Measurements from ENCODE around the gene CPLX4.
A peak's percentile ranks its signal among the peaks of the same experiment; 100 is the strongest.

The CPLX4 gene

DNA sequence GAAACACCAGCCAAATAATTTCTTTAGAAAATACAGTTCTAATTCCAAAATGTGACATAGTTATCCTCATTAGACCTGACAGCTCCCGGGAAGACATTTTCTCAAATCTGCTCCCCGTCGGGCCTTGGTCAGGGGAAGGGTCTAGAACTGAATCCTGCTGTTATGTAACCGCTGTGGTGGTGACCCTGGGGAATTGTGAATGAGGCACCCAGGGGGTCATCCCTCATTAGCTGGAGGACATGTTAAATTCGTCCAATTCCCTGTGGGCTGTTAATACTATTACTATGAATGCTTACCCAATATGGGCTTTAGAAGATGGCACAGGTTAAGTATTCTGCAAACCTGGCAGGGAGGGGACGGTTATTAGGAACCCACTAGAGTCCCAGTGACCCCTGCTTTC lies 11.8 kb downstream of the CPLX4 start:
- DNase-seq: no peak

DNA sequence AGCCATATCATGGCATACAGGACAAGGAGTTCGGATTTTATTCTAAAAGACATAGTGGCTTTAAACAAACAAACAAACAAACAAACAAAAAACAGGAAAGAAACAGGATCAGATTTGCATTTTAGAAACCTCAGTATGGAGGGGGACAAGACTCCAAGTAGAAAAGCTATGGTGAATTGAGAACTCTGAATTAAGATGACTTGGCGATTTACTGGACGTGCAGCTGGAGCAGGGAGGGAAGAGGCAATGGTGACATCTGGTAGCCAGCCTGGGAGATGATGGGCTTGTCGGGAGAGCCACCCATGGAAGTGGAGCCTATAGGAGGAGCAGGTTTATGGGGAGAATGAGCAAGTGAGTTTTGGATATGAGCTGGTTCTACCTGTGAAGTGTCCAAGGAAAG lies 13.2 kb downstream of the CPLX4 start:
- no peak for DNase-seq

DNA sequence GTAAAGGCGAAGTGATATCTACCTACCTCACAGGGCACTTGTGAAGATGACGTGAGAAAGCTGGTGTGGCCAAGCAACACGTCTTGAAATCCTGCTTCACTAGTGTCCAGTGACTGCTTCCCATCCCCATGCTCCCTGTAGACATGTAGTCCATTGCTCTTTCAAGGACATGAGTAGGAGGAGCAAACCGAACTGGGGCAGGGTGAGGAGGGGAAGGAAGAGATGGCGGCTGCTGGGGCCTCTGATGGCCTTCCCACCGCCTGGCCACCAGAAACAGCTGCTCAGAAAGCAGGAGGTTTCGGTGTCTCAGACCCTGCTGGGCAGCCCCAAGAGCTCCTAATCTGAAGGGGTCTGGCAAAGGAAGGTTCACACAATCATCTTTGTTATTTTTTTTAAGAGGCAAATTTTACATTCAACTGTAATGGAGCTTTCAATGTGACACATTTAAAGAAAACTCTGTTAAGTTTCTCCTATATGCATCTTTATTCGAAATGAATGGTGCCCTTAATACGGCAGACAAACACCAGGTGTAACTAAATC lies 14.7 kb downstream of the CPLX4 start:
- no peak for DNase-seq

DNA sequence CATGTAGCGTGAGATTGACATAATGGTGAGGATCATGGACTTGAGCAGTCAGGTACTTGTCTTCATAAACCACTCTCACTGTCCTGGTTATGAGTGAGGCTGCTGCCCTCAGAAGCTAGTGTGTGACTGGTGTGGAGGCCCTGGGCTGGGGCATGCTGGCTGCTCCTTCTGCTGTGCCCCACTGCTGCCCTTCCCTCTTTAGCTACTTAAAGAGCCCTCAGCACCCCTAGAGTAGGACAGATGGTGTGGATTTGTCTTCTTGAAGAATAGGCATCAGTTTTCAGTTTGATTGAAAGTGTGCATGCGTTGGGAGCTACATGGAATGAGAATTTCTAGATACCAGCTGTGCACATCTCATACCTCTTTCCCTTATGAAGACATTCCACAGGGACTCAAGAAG lies 15.4 kb downstream of the CPLX4 start:
- no peak for DNase-seq

DNA sequence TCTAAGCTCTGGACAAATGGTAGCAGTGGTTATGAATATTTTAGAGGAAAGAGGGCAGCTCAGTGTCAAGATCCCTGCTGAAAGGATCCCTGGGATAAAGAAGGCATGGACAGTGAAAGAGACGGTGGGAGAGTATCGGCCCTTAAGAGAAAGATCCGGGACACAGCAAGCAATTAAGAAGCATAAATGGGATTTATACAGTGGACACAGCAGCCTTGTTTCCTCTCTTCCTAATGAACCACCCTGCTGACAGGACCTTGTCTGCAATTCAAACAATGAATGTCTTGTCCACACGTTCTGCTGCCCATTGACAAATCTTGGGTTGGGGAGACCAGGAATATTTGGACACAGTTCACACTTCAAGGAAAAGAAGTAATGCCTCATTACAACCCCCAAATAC lies 16.5 kb downstream of the CPLX4 start:
- no peak for DNase-seq

DNA sequence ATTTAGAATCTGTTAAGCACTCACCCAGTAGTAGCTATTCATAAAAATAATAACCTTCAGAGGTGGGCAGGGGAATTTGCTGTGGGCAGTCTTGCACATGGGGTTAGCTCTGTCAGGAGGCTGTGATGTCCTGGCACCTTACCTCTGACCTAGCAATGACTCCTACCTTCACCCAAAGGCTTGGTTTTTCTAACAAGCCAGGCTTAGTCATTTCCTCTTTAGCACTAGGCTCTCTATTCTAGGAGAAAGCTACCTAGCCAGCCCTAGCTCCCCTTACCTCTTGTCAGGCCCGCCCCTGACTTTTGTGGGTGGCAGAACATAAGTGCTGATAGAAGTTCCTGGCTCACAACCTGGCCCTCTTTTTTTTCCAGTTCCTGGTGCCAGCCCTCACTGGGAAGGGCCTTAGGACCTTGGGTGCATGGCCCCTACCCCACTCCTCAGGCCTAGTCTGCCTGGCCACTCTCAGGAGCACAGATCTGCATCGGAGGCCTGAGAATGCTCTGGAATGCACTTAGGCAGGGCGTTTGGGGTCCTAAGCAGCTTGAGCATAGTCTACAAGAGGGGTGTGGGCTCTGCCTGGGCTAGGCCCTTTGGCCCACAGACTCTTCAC lies 17.7 kb downstream of the CPLX4 start:
- peak; percentile 26 for DNase-seq

DNA sequence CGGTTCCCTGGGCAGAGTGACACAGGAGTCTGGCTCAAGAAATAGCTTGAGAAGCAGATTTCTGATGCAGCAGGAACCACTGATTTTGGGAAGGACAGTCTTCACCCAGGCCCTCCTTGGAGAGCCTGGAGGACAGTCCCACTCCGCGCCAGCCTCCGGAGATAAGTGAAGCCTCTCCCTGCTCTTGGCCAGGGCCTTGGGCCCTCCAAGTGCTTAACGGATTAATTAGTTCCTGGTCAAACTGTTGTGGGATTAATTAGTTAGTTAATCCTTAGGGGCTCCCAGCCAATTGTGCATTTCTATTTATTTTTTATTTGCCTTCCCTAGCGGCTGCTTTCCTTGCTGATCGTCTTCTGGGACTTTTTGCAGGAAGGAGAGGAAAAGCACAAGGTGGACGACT lies 19.6 kb downstream of the CPLX4 start:
- DNase-seq: no peak

DNA sequence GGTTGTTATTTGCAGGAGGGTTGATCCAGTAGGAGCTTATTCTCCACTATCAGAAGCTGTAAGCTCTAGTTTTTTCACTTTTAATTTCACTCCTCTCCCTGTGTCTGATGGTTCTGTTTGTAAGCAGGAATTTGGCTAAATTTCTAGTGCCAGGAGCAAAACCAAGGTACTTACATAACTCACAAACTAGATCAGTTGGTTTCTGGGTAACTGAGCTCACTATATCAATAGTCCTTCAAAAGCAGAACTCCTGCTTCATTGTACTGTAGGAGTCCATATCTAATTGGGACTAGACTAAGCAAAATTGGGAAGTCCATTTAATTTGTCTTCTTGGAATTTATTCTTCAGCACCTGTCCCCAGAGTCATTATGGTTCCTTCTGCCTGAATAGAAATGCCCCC lies 25.1 kb downstream of the CPLX4 start:
- no peak for DNase-seq

DNA sequence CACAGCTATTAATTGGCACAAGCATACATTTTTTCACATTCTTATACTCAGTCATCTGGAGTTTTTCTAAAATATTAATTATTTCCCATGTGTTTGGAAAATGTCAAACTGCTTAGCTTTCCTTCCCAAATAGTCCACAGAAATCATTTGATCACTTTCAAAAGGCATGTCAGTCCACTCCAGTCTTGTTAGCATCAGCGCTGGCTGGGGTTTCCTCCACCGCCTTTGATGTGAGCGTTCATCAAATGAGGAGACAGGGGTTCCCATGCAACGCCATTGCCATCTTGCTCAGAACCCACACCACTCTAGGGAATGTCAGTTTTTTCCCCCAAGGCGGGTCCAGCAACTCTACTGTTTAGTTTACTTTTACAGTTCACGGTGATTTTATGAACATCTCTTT lies 32.1 kb downstream of the CPLX4 start:
- no peak for DNase-seq

DNA sequence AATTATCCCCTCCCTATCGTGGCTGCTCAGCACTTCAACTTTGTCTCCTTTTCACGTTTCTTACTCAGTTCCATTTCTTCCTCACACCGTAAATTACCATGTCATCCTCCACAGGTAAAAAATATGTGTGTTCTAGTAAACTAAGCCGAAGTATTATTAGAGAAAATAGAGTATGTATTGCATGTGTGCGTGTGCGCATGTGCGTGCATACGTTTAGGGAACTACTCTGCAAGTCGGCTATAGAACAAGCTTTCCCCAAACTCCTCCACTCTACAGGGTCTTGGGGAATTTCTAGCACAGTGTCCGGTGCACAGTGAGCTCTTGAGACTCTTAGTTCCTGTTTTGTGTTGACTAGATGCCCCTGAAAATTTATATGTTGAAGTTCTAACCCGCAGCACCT lies 36.1 kb downstream of the CPLX4 start:
- DNase-seq: no peak

DNA sequence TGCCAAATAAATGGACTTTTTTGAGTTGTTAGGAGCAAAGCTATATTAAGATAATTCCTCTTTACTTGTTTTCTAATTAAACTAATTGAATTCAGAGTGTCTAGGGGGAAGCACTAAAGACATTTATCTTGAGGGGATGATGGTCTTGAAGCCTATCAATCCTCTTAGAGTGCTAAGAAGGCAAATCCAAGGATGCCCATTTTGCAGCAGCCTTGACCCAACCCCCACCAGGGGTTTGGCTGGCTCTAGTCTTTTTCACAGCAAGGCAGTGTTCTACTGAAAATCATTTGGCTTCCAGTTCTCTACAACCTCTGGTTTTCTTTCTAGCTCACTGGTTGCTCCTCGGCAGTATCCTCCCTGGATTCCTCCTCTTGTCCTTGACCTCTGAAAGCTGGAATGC lies 38.7 kb downstream of the CPLX4 start:
- no peak for DNase-seq

DNA sequence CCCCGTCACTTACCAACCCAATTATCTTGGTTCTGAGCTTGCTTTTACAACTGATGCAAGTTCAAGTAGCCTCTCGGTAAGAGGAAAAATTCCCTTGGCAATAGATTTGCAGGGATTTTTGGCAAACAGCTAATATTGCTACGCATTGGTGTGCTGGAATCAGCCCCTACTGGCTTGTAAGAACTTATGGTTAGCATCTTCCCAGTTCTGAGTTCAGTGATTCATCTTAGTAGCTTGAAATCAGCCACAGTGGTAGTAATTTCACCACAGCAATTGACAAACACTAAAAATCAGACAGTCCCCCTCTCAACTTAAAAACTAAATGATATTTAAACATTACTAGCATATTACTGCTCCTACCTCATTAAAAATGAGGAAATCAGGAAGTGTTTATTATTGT lies 39.3 kb downstream of the CPLX4 start:
- no peak for DNase-seq

DNA sequence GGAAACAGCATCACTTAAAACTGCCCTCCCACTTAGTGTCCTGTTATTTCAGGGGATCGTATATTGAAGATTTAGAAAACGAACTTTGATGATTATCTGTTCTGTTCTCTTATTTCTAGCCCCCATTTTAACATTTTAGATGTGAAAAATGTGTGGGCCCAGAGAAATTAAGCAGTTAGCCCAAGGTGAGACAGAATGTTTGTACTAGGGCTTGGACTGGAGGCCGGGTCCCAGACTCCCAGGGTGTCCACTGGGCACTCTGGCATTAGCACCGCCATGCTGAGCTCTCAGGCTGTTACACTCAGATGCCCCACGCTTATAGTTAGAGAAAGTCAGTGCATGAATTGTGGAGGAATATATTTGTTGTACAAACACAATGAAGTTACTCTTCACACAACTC lies 39.7 kb downstream of the CPLX4 start:
- no peak for DNase-seq

DNA sequence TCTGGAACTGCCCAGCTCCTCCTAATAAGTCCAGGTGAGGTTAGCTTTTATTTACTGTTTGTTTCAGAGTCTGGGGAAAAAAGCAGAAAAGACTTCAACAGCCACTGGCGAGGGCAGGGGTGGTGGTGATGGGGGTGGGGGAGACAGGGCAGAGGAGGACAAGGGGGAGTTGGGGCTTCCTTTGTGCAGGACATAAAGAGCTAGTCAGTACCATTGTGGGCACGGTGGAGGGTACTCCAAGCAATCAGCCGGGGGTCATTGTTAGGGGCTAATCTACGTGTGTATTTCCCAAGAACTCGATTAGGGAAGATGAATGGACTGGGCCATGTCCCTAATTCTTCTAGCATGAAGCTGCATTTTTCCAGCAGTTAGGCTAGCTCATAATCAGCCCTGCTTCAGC lies 42.4 kb downstream of the CPLX4 start:
- no peak for DNase-seq

DNA sequence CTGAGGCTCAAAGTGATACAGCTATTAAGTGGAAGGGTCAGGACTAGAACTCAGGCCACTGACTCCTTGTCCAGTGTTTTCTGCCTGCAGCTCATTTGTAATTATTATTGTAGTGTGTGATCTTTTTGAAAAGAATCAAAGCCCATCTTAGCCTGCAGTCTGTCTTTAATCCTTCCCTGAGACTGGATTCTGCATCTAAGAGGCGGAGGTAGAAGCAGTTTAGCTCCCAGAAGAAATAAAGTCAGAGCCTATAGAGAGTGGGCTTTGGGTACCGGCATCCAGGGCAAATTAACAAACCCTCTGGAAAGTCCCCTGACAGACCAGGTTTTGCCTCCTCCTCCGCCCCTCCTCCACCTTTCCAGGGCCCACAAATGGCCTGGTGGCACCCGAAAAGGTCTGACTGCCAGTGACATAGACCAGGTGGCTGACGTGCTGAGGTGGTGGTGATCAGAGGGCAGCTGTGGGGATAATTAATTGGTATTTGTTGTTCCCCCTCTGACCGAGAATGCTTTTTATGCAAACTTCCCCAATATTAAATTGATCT lies 43.0 kb downstream of the CPLX4 start:
- DNase-seq: no peak

DNA sequence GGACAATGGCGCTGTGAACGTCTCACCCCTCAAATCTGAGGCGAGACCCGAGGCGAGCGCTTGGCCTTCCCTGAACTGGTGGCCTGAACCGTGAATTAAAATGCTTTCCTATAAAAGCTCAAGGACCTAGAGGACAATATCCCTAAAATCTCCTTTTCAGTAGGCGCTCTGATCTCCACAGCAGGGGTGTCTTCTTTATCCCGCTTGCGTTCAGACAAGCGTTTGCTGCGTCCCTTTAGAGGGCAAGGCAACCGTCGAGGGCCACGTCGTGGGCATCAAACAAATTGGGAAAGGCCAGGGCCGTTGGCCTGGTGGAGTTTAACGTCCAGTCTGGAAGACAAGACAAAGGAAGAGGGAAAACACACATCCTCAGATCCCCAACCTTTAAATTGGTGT lies 43.9 kb downstream of the CPLX4 start:
- DNase-seq: no peak

DNA sequence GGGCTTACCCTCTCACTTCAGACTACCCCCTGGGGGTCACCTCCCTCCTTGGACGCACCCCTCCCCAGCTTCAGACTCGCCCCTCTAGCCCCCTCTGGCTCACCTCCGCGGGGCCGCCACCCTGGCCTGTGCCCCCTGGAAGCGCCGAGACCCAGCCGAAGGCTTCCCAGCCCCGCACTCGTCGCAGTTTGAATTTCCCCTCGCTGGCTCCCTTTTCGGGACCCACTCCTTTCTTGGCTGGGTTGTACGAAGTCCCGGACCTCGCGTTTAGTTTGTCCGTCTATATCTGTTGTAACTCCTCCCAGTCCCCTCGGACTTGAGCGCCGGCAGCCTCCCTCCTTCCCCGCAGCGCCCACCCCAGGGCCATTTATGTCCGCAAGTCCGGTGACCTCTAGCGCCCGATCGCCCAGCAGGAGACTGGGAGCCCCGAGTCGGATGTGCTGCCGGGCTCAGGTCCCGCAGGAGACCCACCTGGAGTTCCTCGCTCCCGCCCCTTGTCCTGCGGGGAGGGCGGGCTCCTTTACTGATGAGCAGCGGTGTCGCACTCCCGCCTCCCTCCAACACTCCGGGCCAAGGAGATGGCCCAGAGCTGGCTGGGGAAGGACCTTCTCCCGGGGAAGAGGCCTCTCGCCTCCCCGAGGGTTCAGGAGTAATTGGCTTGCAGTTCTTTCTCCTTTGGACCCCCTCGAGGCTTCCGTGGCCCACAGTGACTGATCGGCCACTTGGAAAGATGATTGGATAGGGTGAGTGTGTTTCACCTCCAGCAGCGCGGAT lies 44.5 kb downstream of the CPLX4 start:
- no peak for DNase-seq

DNA sequence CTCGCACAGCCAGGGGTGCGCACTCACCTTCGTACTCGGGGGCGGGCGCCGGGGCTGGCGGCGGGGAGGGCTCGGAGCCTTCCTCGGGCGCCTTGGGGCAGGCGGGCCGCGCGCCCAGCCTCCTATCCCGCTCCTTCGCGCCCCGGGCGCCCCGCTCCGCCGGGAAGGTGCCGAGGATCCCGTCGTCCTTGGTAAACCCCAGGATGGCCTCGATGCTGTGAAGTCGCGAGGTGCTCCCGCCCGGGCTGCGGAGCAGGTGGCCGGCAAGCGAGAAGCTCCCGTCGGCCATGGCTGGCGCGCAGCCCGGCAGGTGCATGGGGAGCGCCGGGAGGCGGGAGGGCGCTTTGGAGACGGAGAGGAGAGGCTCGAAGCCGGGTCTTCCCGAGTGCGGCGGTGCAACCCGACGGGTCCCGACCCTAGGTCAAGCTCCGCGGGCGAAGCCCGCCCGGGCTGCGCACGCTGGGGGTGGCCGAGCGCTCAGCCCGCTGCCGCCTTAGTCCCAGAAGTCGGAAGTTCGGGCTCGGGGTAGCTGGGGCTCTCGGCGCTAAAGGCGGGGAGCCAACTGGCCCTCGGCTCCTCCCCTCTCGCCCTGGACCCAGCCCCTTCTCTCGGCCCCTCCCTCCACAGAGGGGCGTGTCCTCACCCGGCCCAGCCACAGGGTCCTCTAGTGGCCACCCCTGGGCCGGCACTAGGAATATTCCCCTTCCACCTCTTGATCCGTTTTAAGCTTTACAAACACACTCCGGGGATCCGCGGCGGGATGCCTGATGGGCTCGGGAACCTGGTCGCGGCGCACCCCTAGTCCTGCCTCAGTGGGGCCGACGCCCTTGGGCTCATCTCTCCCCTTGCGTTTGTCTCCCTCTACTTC lies 45.3 kb downstream of the CPLX4 start, which contains the start of gene RAX:
Gene RAX (minus strand): TSS at position 564 of the 868 bp plus-strand sequence. CDS start 248 bp downstream, at position 316.
- peak; percentile 89 for DNase-seq

DNA sequence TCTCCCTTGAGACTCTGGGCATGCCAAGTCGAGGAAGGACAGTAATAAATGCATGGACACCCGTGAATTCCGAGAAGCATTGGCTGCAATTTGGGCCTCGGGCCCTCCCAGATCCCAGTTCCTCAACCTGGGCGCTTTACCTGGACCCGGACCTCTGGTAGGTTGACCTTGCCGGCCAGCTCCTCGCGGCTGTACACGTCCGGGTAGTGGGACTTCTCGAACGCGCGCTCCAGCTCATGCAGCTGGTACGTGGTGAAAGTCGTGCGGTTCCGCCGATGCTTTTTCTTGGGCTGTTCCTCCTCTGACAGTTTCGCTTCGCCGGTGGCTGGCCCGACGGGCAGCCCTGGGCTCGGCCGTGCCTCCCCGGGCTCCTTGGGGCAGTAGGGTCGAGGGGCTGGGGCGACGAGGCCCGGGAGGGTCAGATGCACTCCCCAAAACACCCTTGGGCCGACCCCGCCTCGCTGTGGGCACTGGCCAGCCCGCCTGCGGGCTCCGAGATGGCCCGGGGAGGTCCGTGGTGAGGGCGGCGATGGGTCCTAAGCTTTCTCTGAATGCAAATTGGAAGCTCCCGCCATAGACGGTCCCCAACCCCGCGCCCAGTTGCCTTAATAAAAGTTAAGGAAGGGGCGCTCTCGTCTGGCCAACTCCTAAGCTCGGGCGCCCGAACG lies 46.1 kb downstream of the CPLX4 start:
- no peak for DNase-seq

DNA sequence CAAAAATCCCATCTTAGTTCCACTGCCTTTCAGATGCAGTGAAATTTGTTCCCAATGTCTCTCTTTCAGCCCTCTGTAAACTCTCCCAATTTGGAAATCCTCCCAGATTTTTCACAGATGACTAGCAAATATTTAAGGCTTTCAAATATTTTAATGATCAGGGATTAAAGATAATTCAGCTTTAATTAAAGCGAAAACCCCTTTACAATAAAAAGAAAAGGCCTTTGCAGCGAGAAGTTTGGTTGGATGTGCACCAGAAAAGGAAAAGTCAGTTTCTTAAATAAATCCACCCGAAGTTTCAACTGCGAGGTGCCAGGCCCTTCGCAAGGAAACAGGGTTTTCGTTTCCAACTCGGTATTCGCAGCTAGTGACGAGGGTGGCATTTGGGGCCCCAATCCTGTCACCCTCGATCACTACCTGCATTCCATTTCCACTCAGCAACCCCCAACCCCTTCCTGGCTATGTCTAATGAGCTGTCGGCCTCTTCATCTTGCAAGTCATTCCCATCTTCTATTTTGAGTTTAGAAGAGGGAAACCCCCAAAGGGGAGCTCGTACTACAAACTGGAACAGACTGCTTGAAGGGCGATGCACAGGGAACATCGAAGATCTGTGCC lies 46.7 kb downstream of the CPLX4 start:
- no peak for DNase-seq

DNA sequence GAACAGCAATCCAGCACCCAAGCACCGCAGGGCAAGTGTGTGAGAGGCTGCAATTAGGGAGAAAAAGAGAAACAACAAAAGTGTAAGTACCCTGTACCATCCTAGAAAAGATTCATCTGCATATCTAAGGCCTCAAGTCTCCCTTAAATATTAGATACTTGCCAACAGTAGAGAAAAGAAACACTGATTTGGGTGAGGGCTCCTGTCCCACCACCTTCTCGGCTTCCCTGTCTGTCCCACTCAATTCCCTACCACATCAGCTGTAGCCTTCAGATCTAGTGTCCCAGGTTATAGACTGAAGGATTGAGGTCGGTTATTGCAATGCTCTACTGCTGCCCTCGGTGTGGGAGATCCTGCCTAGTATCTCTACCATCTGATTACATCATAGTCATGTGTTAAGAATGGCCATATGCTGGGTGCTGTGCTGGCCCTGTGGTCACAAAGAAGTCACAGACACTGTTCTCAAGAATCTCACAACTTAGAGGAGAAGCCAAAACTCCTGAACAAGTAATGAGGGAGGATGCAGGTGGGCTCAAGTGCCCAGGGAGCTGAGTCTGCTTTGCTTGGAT lies 47.7 kb downstream of the CPLX4 start:
- peak; percentile 45 for DNase-seq

DNA sequence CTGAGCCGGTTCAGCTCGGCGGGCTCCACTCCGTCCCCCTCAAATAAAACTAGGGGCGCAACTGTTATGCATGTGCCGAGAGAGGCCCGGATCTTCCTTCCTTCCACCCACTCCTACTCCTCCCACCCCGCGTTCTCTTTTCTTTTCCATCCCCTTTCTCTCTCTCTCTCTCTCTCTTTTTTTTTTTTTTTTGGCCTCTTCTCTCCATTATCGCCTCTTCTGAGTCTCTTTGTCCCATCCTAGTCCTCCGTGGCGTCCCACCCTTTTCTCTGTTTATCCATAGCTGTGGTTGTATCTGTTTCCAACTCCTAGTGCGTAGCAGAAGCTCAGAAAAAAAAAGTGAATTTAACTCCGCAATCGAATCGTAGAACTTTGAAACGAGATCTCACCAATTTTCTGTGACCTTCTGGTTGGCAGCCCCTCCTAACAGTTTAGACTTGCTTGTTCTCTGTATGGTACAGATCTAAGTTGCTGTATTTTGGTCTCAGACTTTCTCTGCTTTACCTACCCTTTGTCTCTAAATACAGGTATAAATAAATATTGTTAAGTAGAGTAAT lies 48.8 kb downstream of the CPLX4 start:
- no peak for DNase-seq
